Uterus (tissue), 2 donors: ENCODE measurements around the gene UBAP2L.

Source experiments
- CTCF ChIP-seq, 4 experiments: fragments of 200-600 bp in 2 of 4; fragments of 450-650 bp in 2 of 4; sonication (generic) in 2 of 4; IDR thresholded peaks; one replicate each; pipeline ENCODE4 v1.5.1; 2016 to 2019; ENCODE audit warnings: antibody characterized with exemption in 4 of 4, mild to moderate bottlenecking in 2 of 4, moderate library complexity in 1 of 4
- POLR2A ChIP-seq, 2 donors: fragments of 450-650 bp; IDR thresholded peaks; one replicate each; pipeline ENCODE4 v1.6.1; 2016; ENCODE audit warnings: antibody characterized with exemption in 2 of 2, mild to moderate bottlenecking in 1 of 2, moderate library complexity in 1 of 2

GRCh38 chr1:154270833-154271232 is 50.1 kb downstream of the UBAP2L start:
- no peak for TF ChIP-seq CTCF (IDR thresholded peaks at IDR 0.05)
- TF ChIP-seq POLR2A (IDR thresholded peaks at IDR 0.05), result no peak
